Stimulated activated CD4-positive, alpha-beta T cell treated with anti-CD3 and anti-CD28 coated beads, Interleukin-1b, Interleukin-23, amount 100 ng/mL, for 24 hours (primary cell): ENCODE results near the gene EEF1A1.
"Not testable (repeated sequence)": the region's sequence is repeated elsewhere in the genome, so short reads cannot be mapped to it uniquely, and the experiment has no call there.

Experiments used
- DNase-seq, 4 experiments: peaks; one replicate each; pipeline ENCODE4 v3.0.0-alpha.2; 2020; ENCODE audit warnings: low read depth in 4 of 4, low spot score in 1 of 4

EEF1A1 gene

DNA sequence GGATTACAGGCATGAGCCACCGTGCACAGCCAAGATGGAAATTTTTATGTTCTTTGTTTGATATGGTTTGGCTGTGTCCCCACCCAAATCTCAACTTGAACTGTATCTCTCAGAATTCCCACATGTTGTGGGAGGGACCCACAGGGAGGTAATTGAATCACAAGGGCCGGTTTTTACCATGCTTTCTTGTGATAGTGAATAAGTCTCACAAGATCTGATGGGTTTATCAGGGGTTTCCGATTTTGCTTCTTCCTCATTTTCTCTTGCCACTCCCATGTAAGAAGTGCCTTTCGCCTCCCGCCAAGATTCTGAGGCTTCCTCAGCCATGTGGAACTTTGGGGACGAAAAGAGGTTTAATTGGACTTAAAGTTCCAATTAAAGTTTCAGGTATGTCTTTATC is 14.6 kb downstream of the EEF1A1 start:
- DNase-seq: no peak

DNA sequence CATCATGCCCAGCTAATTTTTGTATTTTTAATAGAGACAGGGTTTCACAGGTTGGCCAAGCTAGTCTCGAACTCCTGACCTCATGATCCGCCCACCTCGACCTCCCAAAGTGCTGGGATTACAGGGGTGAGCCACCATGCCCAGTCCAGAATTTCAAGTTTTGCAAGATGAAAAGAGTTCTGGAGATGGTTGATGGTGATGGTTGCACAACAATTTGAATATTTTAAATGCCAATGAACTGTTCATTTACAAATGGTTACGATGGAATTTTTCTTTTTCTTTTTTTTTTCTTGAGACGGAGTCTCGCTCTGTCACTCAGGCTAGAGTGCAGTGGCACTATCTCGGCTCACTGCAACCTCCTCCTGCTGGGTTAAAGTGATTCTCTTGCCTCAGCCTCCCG is 15.1 kb downstream of the EEF1A1 start:
- DNase-seq: not testable (repeated sequence)

GRCh38 chr6:73505142-73505541 is 15.7 kb downstream of the EEF1A1 start:
- DNase-seq: no peak

DNA sequence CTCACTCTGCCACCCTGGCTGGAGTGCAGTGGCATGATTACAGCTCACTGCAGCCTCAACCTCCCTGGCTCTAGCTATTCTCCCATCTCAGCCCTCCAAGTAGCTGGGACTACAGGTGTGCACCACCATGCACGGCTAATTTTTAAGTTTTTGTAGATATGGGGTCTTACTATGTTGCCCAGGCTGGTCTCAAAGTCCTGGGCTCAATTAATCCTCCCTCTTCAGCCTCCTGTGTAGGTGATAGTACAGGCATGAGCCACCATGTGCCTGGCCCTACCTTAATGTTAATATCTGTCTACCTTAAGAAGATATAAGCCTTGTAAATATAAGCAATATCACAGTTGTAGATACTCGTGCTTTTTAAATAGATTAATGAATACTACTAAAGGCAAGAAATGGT is 16.7 kb downstream of the EEF1A1 start:
- no peak for DNase-seq

DNA sequence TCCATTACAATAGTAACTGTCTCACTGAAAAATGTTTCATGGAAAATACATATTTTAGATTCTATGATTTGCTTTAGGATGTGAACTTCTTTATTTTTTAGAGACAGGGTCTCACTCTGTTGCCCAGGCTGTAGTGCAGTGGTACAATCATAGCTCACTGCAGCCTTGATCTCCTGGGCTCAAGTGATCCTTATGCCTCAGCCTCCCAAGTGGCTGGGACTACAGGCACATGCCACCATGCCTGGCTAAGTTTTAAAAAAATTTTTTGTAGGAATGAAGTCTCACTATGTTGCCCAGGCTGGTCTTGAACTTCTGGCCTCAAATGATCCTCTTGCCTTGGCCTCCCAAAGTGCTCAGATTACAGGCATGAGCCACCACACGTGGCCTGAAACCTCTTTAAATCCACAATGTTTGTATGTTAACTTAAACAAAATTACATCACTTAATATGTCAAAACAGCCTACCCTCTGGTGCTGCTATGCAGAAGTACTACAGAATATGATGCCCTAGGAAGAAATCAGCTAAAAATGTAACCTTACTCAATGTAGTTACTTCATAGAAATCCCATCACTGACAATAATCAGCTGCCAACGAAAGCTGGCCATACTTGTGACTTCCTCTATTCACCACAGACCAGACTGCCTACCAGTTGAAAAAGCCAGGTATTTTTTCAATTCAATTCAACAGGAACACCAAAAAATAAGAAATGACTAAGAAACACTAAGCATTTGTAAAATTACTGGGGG is 17.6 kb downstream of the EEF1A1 start:
- no peak for DNase-seq

- no peak for DNase-seq
Measured at GRCh38 chr6:73497915-73498314, 22.9 kb downstream of the EEF1A1 start.

DNA sequence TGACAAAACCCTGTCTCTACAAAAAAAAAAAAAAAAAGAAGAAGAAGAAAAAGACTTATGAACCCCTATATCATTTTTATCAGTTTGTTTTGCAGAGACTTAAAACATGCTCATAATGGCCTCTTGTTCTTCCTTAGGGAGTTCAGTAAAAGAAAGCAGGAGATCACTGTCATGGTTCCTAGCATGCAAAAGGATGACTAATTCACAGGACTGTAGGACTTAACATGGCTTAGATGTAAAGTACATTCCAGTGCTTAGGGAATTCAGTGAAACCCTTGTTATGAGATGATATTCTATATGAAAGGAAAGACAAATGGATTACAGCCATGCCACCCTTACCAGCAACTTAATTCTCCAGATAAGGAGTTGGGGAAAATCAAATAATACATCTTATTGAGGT is 29.5 kb downstream of the EEF1A1 start:
- DNase-seq: no peak

DNA sequence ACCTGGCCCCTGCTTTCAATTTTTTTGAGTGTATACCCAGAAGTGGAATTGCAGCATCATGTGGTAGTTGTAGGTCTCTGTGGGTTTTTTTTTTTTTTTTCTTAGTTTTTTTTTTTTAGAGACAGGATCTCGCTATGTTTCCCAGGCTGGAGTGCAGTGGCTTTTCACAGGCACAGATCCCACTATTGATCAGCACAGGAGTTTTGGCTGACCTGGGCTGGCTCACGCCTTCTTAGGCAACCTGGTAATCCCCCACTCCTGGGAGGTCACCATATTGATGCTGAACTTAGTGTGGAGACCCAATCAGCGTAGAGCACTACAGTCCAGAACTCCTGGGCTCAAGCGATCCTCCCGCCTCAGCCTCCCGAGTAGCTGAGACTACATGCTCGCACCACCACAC is 33.4 kb downstream of the EEF1A1 start:
- no peak for DNase-seq

DNA sequence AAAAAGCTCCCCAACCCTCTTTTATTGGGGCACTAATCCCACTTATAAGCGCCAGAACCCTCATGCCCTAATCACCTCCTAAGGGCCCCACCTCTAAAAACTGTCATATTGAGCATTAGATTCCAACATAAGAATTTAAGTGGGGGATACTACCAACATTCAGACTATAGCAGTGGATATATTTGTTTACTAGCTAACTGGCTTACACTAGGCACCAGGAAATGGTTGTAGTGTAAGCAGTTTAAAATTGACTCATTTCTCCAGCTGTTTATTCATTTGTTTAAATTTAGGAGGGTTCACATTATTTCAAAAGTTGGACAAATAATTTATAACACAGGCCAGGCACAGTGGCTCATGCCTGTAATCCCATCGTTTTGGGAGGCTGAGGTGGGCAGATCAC is 36.4 kb downstream of the EEF1A1 start:
- no peak for DNase-seq

DNA sequence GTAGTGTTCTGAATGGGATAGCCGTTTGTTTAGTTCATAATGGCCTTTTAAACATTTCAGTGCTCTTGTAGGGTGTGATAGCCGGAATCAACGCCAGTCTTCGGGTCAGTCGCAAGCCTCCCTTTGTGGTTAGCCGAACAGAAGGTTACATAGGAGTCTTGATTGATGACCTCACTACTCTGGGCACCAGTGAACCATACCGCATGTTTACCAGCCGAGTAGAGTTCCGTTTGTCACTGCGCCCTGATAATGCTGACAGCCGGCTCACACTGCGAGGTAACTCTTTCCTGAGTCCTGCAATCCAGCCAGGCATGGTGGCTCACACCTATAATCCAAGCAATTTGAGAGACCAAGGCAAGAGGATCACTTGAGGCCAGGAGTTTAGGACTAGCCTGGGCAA is 38.9 kb downstream of the EEF1A1 start:
- DNase-seq: no peak

DNA sequence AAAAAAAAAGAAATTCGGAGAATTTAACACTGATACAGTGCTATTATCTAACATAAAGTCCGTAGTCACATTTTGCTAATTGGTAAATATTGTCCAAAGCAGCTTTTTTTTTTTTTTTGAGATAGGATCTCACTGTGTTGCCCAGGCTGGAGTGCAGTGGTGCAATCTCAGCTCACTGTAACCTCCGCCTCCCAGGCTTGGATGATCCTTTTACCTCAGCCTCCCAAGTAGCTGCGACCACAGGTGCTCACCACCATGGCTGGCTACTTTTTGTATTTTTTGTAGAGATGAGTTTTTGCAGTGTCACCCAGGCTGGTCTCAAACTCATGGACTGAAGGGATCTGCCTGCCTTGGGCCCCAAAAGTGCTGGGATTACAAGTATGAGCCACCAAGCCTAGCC is 43.4 kb downstream of the EEF1A1 start:
- DNase-seq: no peak

GRCh38 chr6:73476723-73477122 is 44.1 kb downstream of the EEF1A1 start:
- DNase-seq: no peak

DNA sequence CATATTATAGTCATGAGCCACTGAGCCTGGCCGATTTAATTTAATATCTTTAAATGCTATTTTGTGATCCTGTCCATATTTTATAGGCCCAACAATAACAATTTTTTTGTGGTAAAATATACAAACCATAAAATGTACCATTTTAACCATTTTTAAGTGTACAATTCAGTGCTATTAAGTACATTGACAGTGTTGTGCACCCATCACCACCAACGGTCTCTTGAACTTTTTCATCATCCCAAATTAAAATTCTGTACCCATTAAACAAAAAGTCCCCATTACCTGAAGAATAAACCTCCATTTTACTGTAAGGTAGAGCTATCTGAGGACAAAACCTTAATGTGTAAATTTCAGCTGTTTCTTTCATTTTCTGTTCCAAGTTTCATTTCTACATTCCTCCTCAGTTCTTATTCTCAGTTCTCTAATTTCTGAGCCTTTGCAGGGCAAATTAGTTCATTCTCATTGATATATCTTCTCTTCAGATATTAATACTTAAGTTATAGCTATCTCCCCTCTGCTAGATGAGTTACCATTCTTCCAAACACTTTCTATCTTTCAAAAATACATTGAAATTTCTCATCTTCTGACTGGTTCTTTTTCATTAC is 49.0 kb downstream of the EEF1A1 start:
- DNase-seq: no peak
